HEK293T (cell line): Measurements from ENCODE around the gene CTTN.

ENCODE experiments used
- ELF4 ChIP-seq: fragments of 450-650 bp; IDR thresholded peaks from 2 replicates; pipeline ENCODE4 v1.6.1; 2017; ENCODE audit warnings: antibody characterized with exemption
- FOXA1 ChIP-seq: fragments of 450-650 bp; IDR thresholded peaks from 2 replicates; pipeline ENCODE4 v1.6.1; 2016; ENCODE audit warnings: mild to moderate bottlenecking
- FOXM1 ChIP-seq: fragments of 450-650 bp; IDR thresholded peaks from 2 replicates; pipeline ENCODE4 v1.6.1; 2017; ENCODE audit warnings: mild to moderate bottlenecking, borderline replicate concordance
- L3MBTL2 ChIP-seq: fragments of 450-650 bp; conservative IDR thresholded peaks from 2 replicates; pipeline ENCODE4 v1.6.1; 2016; ENCODE audit warnings: mild to moderate bottlenecking
- LEF1 ChIP-seq: fragments of 450-650 bp; IDR thresholded peaks from 2 replicates; pipeline ENCODE4 v1.6.1; 2017; ENCODE audit warnings: mild to moderate bottlenecking, borderline replicate concordance
- ZNF384 ChIP-seq: fragments of 450-650 bp; IDR thresholded peaks from 2 replicates; pipeline ENCODE4 v1.6.1; 2016

GRCh38 chr11:70376621-70377020 is 21.7 kb upstream of the CTTN start:
- TF ChIP-seq L3MBTL2 (no peak), FOXA1 (no peak), ELF4 (no peak), LEF1 (no peak), ZNF384 (no peak), FOXM1 (no peak)
